Measurements from ENCODE around the gene TWNK. TPM values are rescaled to one million over a fixed set of nuclear protein-coding genes. Genes with fewer than 3 reads are reported as not detected.
A peak's percentile ranks its signal among the peaks of the same experiment; 100 is the strongest.

The TWNK gene
- total RNA-seq, 3 donors from 2014 or later (not counting 1 experiment from before 2014, with no cell fraction given) = 2.2 to 3.6 (median 3.3) TPM

- H3K4me1 ChIP-seq (ENCODE audit: control insufficient read depth, insufficient read depth, low read length) = peaks cover 35% of the 10 kb centered on the region
- H3K27ac ChIP-seq (ENCODE audit: low read length) = no peak overlapping the region
- Mint-ChIP-seq H3K4me3 (peak overlapping the region; percentile 79), H3K9me3 (no peaks in the 10 kb centered on the region), H3K36me3 (no peaks in the 10 kb centered on the region), H3K27ac (peak overlapping the region; percentile 24 to 71), H3K27me3 (ENCODE audit: low read depth in 2 of 2) (peaks cover 0 to 4% of the 10 kb centered on the region in 2 donors), H3K4me1 (peaks cover 14 to 34% of the 10 kb centered on the region in 2 donors)
- no peaks in the 10 kb centered on the region for H3K9me3 ChIP-seq (ENCODE audit: control insufficient read depth, insufficient read depth, low read length)
- DNase-seq (no peak), ATAC-seq (no peak)
- peaks cover 2% of the 10 kb centered on the region for H3K36me3 ChIP-seq (ENCODE audit: control insufficient read depth, insufficient read depth, low read length)
- intact Hi-C loops (cut with micrococcal nuclease) = no loop called here
- H3K4me3 ChIP-seq (ENCODE audit: low read length) = no peak overlapping the region
- TF ChIP-seq CTCF (IDR thresholded peaks at IDR 0.05) = no peak
- no peaks in the 10 kb centered on the region for H3K27me3 ChIP-seq (ENCODE audit: control insufficient read depth, insufficient read depth, low read length)
- 64% methylated on average over 12 of the region's 12 CpGs for WGBS (ENCODE audit: insufficient coverage)
Measured at GRCh38 chr10:101000915-101001658, 13.7 kb downstream of the TWNK start.

GRCh38 chr10:101001659-101002035 is 14.3 kb downstream of the TWNK start:
- Histone ChIP-seq H3K27ac (ENCODE audit: low read length) (no peak overlapping the region), H3K4me3 (ENCODE audit: low read length) (no peak overlapping the region), H3K9me3 (ENCODE audit: control insufficient read depth, insufficient read depth, low read length) (no peaks in the 10 kb centered on the region), H3K36me3 (ENCODE audit: control insufficient read depth, insufficient read depth, low read length) (peaks cover 2% of the 10 kb centered on the region), H3K4me1 (ENCODE audit: control insufficient read depth, insufficient read depth, low read length) (peaks cover 29% of the 10 kb centered on the region), H3K27me3 (ENCODE audit: control insufficient read depth, insufficient read depth, low read length) (no peaks in the 10 kb centered on the region)
- H3K4me3 Mint-ChIP-seq = peak overlapping the region; percentile 79
- no peaks in the 10 kb centered on the region for H3K36me3 Mint-ChIP-seq
- H3K4me1 Mint-ChIP-seq = peaks cover 14 to 28% of the 10 kb centered on the region in 2 donors
- DNase-seq (no peak), ATAC-seq (no peak)
- intact Hi-C loops (cut with micrococcal nuclease) = no loop called here
- H3K9me3 Mint-ChIP-seq = no peaks in the 10 kb centered on the region
- peaks cover 0 to 4% of the 10 kb centered on the region in 2 donors for H3K27me3 Mint-ChIP-seq (ENCODE audit: low read depth in 2 of 2)
- TF ChIP-seq CTCF (IDR thresholded peaks at IDR 0.05) = no peak
- no peak overlapping the region for H3K27ac Mint-ChIP-seq
- 80% methylated on average over 5 of the region's 5 CpGs for WGBS (ENCODE audit: insufficient coverage)

GRCh38 chr10:101002456-101002855 is 15.1 kb downstream of the TWNK start:
- H3K27ac Mint-ChIP-seq = no peak overlapping the region
- TF ChIP-seq CTCF (IDR thresholded peaks at IDR 0.05) = no peak
- peaks cover 0 to 4% of the 10 kb centered on the region in 2 donors for H3K27me3 Mint-ChIP-seq (ENCODE audit: low read depth in 2 of 2)
- Histone ChIP-seq H3K27me3 (ENCODE audit: control insufficient read depth, insufficient read depth, low read length) (no peaks in the 10 kb centered on the region), H3K4me3 (ENCODE audit: low read length) (no peak overlapping the region), H3K27ac (ENCODE audit: low read length) (no peak overlapping the region), H3K36me3 (ENCODE audit: control insufficient read depth, insufficient read depth, low read length) (peaks cover 4% of the 10 kb centered on the region), H3K4me1 (ENCODE audit: control insufficient read depth, insufficient read depth, low read length) (peaks cover 27% of the 10 kb centered on the region), H3K9me3 (ENCODE audit: control insufficient read depth, insufficient read depth, low read length) (no peaks in the 10 kb centered on the region)
- intact Hi-C loops (cut with micrococcal nuclease) = no loop called here
- ATAC-seq (no peak), DNase-seq (no peak)
- no peaks in the 10 kb centered on the region for H3K9me3 Mint-ChIP-seq
- H3K4me1 Mint-ChIP-seq = peaks cover 14 to 23% of the 10 kb centered on the region in 2 donors
- no peak overlapping the region for H3K4me3 Mint-ChIP-seq
- WGBS (ENCODE audit: insufficient coverage) = 90% methylated on average over 11 of the region's 11 CpGs
- no peaks in the 10 kb centered on the region for H3K36me3 Mint-ChIP-seq
